ENCODE data around the gene GOLGA8R.
"Not testable (repeated sequence)": the region's sequence is repeated elsewhere in the genome, so short reads cannot be mapped to it uniquely, and the experiment has no call there.

GOLGA8R gene

DNA sequence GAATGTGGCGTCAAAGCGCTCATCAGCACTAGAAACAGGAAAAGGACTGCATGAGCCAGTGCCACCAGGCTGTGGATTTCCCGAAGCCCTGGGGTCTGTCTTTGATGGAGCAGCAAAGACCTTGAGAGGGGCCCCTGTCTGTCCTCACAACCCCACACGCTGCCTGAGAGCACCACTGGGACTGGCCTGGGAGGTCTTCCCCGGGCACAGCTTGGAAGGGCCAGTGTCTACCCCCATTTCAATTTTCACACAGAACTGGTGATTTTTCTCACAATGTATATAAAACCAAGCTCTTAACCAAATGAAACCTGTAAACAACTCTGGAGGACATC, 37.0 kb downstream of the GOLGA8R start:
- not testable (repeated sequence) for H3K4me2 ChIP-seq (ENCODE audit: low read length, poor library complexity, severe bottlenecking); H2BK120ac ChIP-seq (ENCODE audit: low read depth, low read length); H2AK5ac ChIP-seq (ENCODE audit: low read length, severe bottlenecking); H3K27ac ChIP-seq (ENCODE audit: low read length, poor library complexity, severe bottlenecking); H4K8ac ChIP-seq (ENCODE audit: low read length); H3K14ac ChIP-seq (ENCODE audit: low read length in 2 of 2); H3K4ac ChIP-seq (ENCODE audit: low read depth in 1 of 2, low read length in 2 of 2); H2BK12ac ChIP-seq (ENCODE audit: low read length in 2 of 2); H3K36me3 ChIP-seq (ENCODE audit: control insufficient read depth in 1 of 2, insufficient read depth in 2 of 2, low read depth in 1 of 2, low read length in 2 of 2); H3K9ac ChIP-seq (ENCODE audit: low read length); H3K79me1 ChIP-seq (replicated peaks; ENCODE audit: low read length, poor library complexity, severe bottlenecking); DNase-seq; H2AFZ ChIP-seq (ENCODE audit: low read depth, low read length); H3K9me3 ChIP-seq (ENCODE audit: control insufficient read depth, low read length); H2BK15ac ChIP-seq (ENCODE audit: low read depth, poor library complexity, severe bottlenecking); H3K27me3 ChIP-seq (ENCODE audit: control insufficient read depth in 1 of 2, insufficient read depth in 1 of 2, low read length in 2 of 2); H3K4me3 ChIP-seq (ENCODE audit: insufficient read depth in 1 of 2, low read depth in 1 of 2, low read length in 2 of 2); H4K91ac ChIP-seq (ENCODE audit: low read length); H2BK5ac ChIP-seq (ENCODE audit: low read depth, low read length, poor library complexity, severe bottlenecking); H3K23ac ChIP-seq (ENCODE audit: low read length in 2 of 2); H3K18ac ChIP-seq (ENCODE audit: low read depth in 1 of 2, low read length in 2 of 2); H3K4me1 ChIP-seq (ENCODE audit: control insufficient read depth, insufficient read depth, low read depth, low read length)
- WGBS: no CpG with 5 or more reads among the region's 5 CpGs

DNA sequence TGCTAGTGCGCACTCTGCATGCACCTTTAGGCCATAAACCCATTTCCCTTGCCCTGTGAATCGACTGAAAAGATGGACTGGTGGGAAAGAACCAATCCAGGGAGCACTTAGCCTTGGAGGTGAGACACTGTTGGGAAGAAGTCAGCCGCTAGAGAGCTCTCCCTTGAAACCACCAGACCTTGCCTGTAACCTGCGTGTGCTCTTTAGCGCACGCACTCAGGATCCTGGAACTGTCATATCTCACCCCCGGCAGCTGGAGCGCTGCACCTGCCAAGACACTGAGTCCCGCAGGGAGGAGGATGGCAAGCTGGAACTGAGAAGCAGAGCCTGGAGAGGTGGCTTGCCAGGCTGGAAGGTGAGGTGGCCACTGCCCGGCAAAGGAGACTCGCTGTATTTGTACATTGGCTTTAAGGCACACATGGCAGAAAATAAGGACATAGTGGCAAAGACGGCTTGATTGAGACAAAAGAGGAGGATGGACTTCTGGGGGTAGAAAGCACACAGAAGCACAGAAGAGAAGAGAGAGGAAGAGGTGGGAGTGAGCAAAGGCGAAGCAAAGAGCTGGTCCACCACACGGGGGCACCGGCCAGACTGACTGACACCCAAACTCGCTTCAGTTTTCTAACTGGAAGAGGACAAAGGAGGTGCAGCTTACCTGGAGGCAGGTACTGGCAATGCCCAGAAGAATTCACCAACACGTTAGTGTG, 37.5 kb downstream of the GOLGA8R start:
- H2AFZ ChIP-seq (ENCODE audit: low read depth, low read length); H3K23ac ChIP-seq (ENCODE audit: low read length in 2 of 2); H4K91ac ChIP-seq (ENCODE audit: low read length); H2BK12ac ChIP-seq (ENCODE audit: low read length in 2 of 2); H3K4me3 ChIP-seq (ENCODE audit: insufficient read depth in 1 of 2, low read depth in 1 of 2, low read length in 2 of 2); H3K9me3 ChIP-seq (ENCODE audit: control insufficient read depth, low read length); H2BK120ac ChIP-seq (ENCODE audit: low read depth, low read length); H3K79me1 ChIP-seq (replicated peaks; ENCODE audit: low read length, poor library complexity, severe bottlenecking); H3K27me3 ChIP-seq (ENCODE audit: control insufficient read depth in 1 of 2, insufficient read depth in 1 of 2, low read length in 2 of 2); H3K14ac ChIP-seq (ENCODE audit: low read length in 2 of 2); H2BK15ac ChIP-seq (ENCODE audit: low read depth, poor library complexity, severe bottlenecking); H3K9ac ChIP-seq (ENCODE audit: low read length); H4K8ac ChIP-seq (ENCODE audit: low read length); H2BK5ac ChIP-seq (ENCODE audit: low read depth, low read length, poor library complexity, severe bottlenecking); H3K4me2 ChIP-seq (ENCODE audit: low read length, poor library complexity, severe bottlenecking); H3K36me3 ChIP-seq (ENCODE audit: control insufficient read depth in 1 of 2, insufficient read depth in 2 of 2, low read depth in 1 of 2, low read length in 2 of 2); H3K18ac ChIP-seq (ENCODE audit: low read depth in 1 of 2, low read length in 2 of 2); H3K27ac ChIP-seq (ENCODE audit: low read length, poor library complexity, severe bottlenecking); H2AK5ac ChIP-seq (ENCODE audit: low read length, severe bottlenecking); DNase-seq; H3K4ac ChIP-seq (ENCODE audit: low read depth in 1 of 2, low read length in 2 of 2); H3K4me1 ChIP-seq (ENCODE audit: control insufficient read depth, insufficient read depth, low read depth, low read length): not testable (repeated sequence)
- WGBS: no CpG with 5 or more reads among the region's 17 CpGs

DNA sequence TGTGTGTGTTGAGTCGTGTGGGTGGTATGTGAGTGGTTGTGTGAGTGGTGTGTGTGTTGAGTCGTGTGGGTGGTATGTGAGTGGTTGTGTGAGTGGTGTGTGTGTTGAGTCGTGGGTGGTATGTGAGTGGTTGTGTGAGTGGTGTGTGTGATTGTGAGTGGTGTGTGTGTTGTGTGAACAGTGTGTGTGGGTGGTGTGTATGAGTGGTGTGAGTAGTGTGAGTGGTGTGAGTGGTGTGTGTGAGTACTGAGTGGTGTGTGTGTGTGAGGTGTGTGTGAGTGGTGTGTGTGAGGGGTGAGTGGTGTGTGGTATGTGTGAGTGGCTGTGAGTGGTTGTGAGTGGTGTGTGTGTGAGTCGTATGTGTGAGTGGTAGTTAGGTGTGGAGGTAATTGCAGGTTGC, 38.2 kb downstream of the GOLGA8R start:
- H3K4ac ChIP-seq (ENCODE audit: low read depth in 1 of 2, low read length in 2 of 2); H3K23ac ChIP-seq (ENCODE audit: low read length in 2 of 2); H3K79me1 ChIP-seq (replicated peaks; ENCODE audit: low read length, poor library complexity, severe bottlenecking); H2AK5ac ChIP-seq (ENCODE audit: low read length, severe bottlenecking); H3K18ac ChIP-seq (ENCODE audit: low read depth in 1 of 2, low read length in 2 of 2); H2BK12ac ChIP-seq (ENCODE audit: low read length in 2 of 2); H3K4me2 ChIP-seq (ENCODE audit: low read length, poor library complexity, severe bottlenecking); H3K14ac ChIP-seq (ENCODE audit: low read length in 2 of 2); H3K4me3 ChIP-seq (ENCODE audit: insufficient read depth in 1 of 2, low read depth in 1 of 2, low read length in 2 of 2); H2BK5ac ChIP-seq (ENCODE audit: low read depth, low read length, poor library complexity, severe bottlenecking); H3K9me3 ChIP-seq (ENCODE audit: control insufficient read depth, low read length); H3K27me3 ChIP-seq (ENCODE audit: control insufficient read depth in 1 of 2, insufficient read depth in 1 of 2, low read length in 2 of 2); H2BK15ac ChIP-seq (ENCODE audit: low read depth, poor library complexity, severe bottlenecking); H3K9ac ChIP-seq (ENCODE audit: low read length); H2BK120ac ChIP-seq (ENCODE audit: low read depth, low read length); H3K36me3 ChIP-seq (ENCODE audit: control insufficient read depth in 1 of 2, insufficient read depth in 2 of 2, low read depth in 1 of 2, low read length in 2 of 2); H3K27ac ChIP-seq (ENCODE audit: low read length, poor library complexity, severe bottlenecking); H2AFZ ChIP-seq (ENCODE audit: low read depth, low read length); H4K8ac ChIP-seq (ENCODE audit: low read length); H3K4me1 ChIP-seq (ENCODE audit: control insufficient read depth, insufficient read depth, low read depth, low read length): not testable (repeated sequence)
- peak; percentile 0 for DNase-seq
- H4K91ac ChIP-seq (ENCODE audit: low read length): peak overlapping the region; percentile 34
- WGBS: 62% methylated on average over 2 of the region's 4 CpGs

DNA sequence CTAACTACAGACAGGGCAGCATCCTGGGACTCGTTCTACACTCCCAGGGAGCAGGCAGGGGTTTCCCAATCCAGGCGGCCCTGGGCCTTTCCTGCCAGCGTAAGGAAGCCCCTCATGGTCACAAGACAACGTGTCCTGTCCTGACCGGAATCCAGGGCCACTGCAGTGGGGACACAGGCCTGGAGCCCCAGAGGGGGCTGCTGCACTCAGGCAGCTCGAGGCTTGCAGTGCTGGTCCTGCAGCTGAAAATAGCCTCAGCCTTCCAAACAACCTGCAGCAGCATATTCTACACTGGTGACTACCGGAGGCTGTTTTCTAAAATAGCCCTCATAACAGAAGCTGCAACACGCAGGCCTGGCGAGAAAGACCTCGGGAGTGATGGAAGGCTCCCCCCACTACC, 39.2 kb downstream of the GOLGA8R start:
- H3K27ac ChIP-seq (ENCODE audit: low read length, poor library complexity, severe bottlenecking); H2BK5ac ChIP-seq (ENCODE audit: low read depth, low read length, poor library complexity, severe bottlenecking); H4K8ac ChIP-seq (ENCODE audit: low read length); H3K9me3 ChIP-seq (ENCODE audit: control insufficient read depth, low read length); H3K14ac ChIP-seq (ENCODE audit: low read length in 2 of 2); H3K4me2 ChIP-seq (ENCODE audit: low read length, poor library complexity, severe bottlenecking); H2BK120ac ChIP-seq (ENCODE audit: low read depth, low read length); H3K4me1 ChIP-seq (ENCODE audit: control insufficient read depth, insufficient read depth, low read depth, low read length); H2AK5ac ChIP-seq (ENCODE audit: low read length, severe bottlenecking); H3K4me3 ChIP-seq (ENCODE audit: insufficient read depth in 1 of 2, low read depth in 1 of 2, low read length in 2 of 2); H3K18ac ChIP-seq (ENCODE audit: low read depth in 1 of 2, low read length in 2 of 2); H2AFZ ChIP-seq (ENCODE audit: low read depth, low read length); H3K9ac ChIP-seq (ENCODE audit: low read length); H2BK15ac ChIP-seq (ENCODE audit: low read depth, poor library complexity, severe bottlenecking); H3K4ac ChIP-seq (ENCODE audit: low read depth in 1 of 2, low read length in 2 of 2); H3K23ac ChIP-seq (ENCODE audit: low read length in 2 of 2); DNase-seq; H3K36me3 ChIP-seq (ENCODE audit: control insufficient read depth in 1 of 2, insufficient read depth in 2 of 2, low read depth in 1 of 2, low read length in 2 of 2); H3K79me1 ChIP-seq (replicated peaks; ENCODE audit: low read length, poor library complexity, severe bottlenecking); H2BK12ac ChIP-seq (ENCODE audit: low read length in 2 of 2); H4K91ac ChIP-seq (ENCODE audit: low read length); H3K27me3 ChIP-seq (ENCODE audit: control insufficient read depth in 1 of 2, insufficient read depth in 1 of 2, low read length in 2 of 2): not testable (repeated sequence)
- WGBS: no CpG with 5 or more reads among the region's 10 CpGs
